H9 (cell line): ENCODE data around the gene HIRA. TPM values are rescaled to one million over a fixed set of nuclear protein-coding genes. Genes with fewer than 3 reads are reported as not detected.

Experiments
- DNase-seq: peaks from one replicate; pipeline ENCODE4 v3.0.0-alpha.2; 2017
- H2AFZ ChIP-seq: one replicate; pipeline ENCODE4 v1.6.1; 2013; ENCODE audit warnings: mild to moderate bottlenecking, low read length, control low read depth, moderate library complexity
- H2AK5ac ChIP-seq: 2 replicates; pipeline ENCODE4 v1.6.1; 2013; ENCODE audit warnings: low read length, control low read depth, mixed read lengths; ENCODE audit not compliant: insufficient read length
- H2BK120ac ChIP-seq: one replicate; pipeline ENCODE4 v1.6.1; 2013; ENCODE audit warnings: low read depth, mild to moderate bottlenecking, low read length, control low read depth, inconsistent platforms; ENCODE audit not compliant: poor library complexity, severe bottlenecking
- H2BK12ac ChIP-seq: 2 replicates; pipeline ENCODE4 v1.6.1; 2013; ENCODE audit warnings: low read length, control low read depth, mixed read lengths, low read depth; ENCODE audit not compliant: insufficient read length
- H2BK15ac ChIP-seq: 2 replicates; pipeline ENCODE4 v1.6.1; 2013; ENCODE audit warnings: low read depth, low read length, control low read depth
- H2BK20ac ChIP-seq: one replicate; pipeline ENCODE4 v1.6.1; 2013; ENCODE audit warnings: low read depth, mild to moderate bottlenecking, low read length, control low read depth, inconsistent platforms; ENCODE audit not compliant: poor library complexity, severe bottlenecking
- H2BK5ac ChIP-seq: 2 replicates; pipeline ENCODE4 v1.6.1; 2013; ENCODE audit warnings: low read length, control low read depth, mixed read lengths; ENCODE audit not compliant: insufficient read length
- H3K14ac ChIP-seq: 2 replicates; pipeline ENCODE4 v1.6.1; 2013; ENCODE audit warnings: low read length, control low read depth; ENCODE audit not compliant: insufficient read depth
- H3K18ac ChIP-seq: 2 replicates; pipeline ENCODE4 v1.6.1; 2013; ENCODE audit warnings: low read depth, mild to moderate bottlenecking, mixed read lengths, low read length, control low read depth; ENCODE audit not compliant: insufficient read length
- H3K23ac ChIP-seq: 2 replicates; pipeline ENCODE4 v1.6.1; 2013; ENCODE audit warnings: low read length, control low read depth, mixed read lengths, low read depth; ENCODE audit not compliant: insufficient read length
- H3K23me2 ChIP-seq: 2 replicates; pipeline ENCODE4 v1.6.1; 2013; ENCODE audit warnings: low read depth, mild to moderate bottlenecking, mixed read lengths, low read length, control low read depth; ENCODE audit not compliant: insufficient read length, poor library complexity, severe bottlenecking
- H3K27ac ChIP-seq: 2 replicates; pipeline ENCODE4 v1.5.1; 2013; ENCODE audit warnings: low read length, control low read depth, mixed read lengths, low read depth; ENCODE audit not compliant: insufficient read length
- H3K27me3 ChIP-seq: 2 replicates; pipeline ENCODE4 v1.6.1; 2013; ENCODE audit warnings: low read length, control low read depth, inconsistent platforms; ENCODE audit not compliant: insufficient read depth
- H3K4ac ChIP-seq: 2 replicates; pipeline ENCODE4 v1.6.1; 2013; ENCODE audit warnings: low read depth, mild to moderate bottlenecking, control low read depth, inconsistent platforms, low read length, moderate library complexity
- H3K4me1 ChIP-seq: 2 replicates; pipeline ENCODE4 v1.6.1; 2013; ENCODE audit warnings: low read length, control low read depth, inconsistent platforms; ENCODE audit not compliant: insufficient read depth
- H3K4me2 ChIP-seq: 2 replicates; pipeline ENCODE4 v1.6.1; 2013; ENCODE audit warnings: low read length, control low read depth, mixed read lengths; ENCODE audit not compliant: insufficient read length, insufficient read depth
- H3K56ac ChIP-seq: 2 replicates; pipeline ENCODE4 v1.6.1; 2013; ENCODE audit warnings: low read depth, mild to moderate bottlenecking, mixed read lengths, low read length, control low read depth; ENCODE audit not compliant: insufficient read length
- H3K79me1 ChIP-seq: 2 replicates; pipeline ENCODE4 v1.6.1; 2013; ENCODE audit warnings: low read depth, mild to moderate bottlenecking, moderate library complexity, low read length, control low read depth, inconsistent platforms; ENCODE audit not compliant: insufficient read depth, poor library complexity, severe bottlenecking
- H3K79me2 ChIP-seq: 2 replicates; pipeline ENCODE4 v1.6.1; 2013; ENCODE audit warnings: low read length, control low read depth, inconsistent platforms; ENCODE audit not compliant: insufficient read depth
- H3K9ac ChIP-seq: 2 replicates; pipeline ENCODE4 v1.6.1; 2013; ENCODE audit warnings: low read length, control low read depth, mixed read lengths; ENCODE audit not compliant: insufficient read length; ENCODE audit errors: extremely low read depth
- H3K9me3 ChIP-seq: one replicate; pipeline ENCODE4 v1.6.1; 2013; ENCODE audit warnings: low read depth, low read length, inconsistent platforms; ENCODE audit not compliant: control insufficient read depth
- H3T11ph ChIP-seq: one replicate; pipeline ENCODE4 v1.6.1; 2013; ENCODE audit warnings: mild to moderate bottlenecking, low read length, control low read depth, inconsistent platforms
- H4K20me1 ChIP-seq: one replicate; pipeline ENCODE4 v1.6.1; 2013; ENCODE audit not compliant: control insufficient read depth, insufficient read length, insufficient read depth
- H4K5ac ChIP-seq: 2 replicates; pipeline ENCODE4 v1.6.1; 2013; ENCODE audit warnings: low read depth, mild to moderate bottlenecking, mixed read lengths, low read length, control low read depth; ENCODE audit not compliant: insufficient read length
- H4K8ac ChIP-seq: replicated peaks from 2 replicates; pipeline ENCODE4 v1.6.1; 2013; ENCODE audit warnings: low read length, control low read depth, mixed read lengths, low read depth; ENCODE audit not compliant: insufficient read length
- H4K91ac ChIP-seq: 2 replicates; pipeline ENCODE4 v1.6.1; 2013; ENCODE audit warnings: low read depth, mild to moderate bottlenecking, moderate library complexity, mixed read lengths, low read length, control low read depth; ENCODE audit not compliant: insufficient read length
- H3K27ac Mint-ChIP-seq, 3 experiments: 2 replicates in 2 of 3; 3 replicates in 1 of 3; pipeline ENCODE4 v1.8.0; 2020 to 2021; ENCODE audit warnings: mixed read lengths in 3 of 3, mild to moderate bottlenecking in 1 of 3, moderate library complexity in 1 of 3
- H3K27me3 Mint-ChIP-seq: 2 replicates; pipeline ENCODE4 v1.8.0; 2021; ENCODE audit warnings: low read depth, mild to moderate bottlenecking, moderate library complexity, mixed read lengths
- H3K36me3 Mint-ChIP-seq, 3 experiments: 2 replicates in 2 of 3; 3 replicates in 1 of 3; pipeline ENCODE4 v1.8.0; 2020 to 2021; ENCODE audit warnings: low read depth in 3 of 3, mixed read lengths in 3 of 3; ENCODE audit not compliant: insufficient read depth in 1 of 3
- H3K4me1 Mint-ChIP-seq, 2 experiments: 2 replicates each; pipeline ENCODE4 v1.8.0; 2020; ENCODE audit warnings: mixed read lengths in 2 of 2
- H3K4me3 Mint-ChIP-seq, 2 experiments: 2 replicates in 1 of 2; 3 replicates in 1 of 2; pipeline ENCODE4 v1.8.0; 2020 to 2021; ENCODE audit warnings: mild to moderate bottlenecking in 2 of 2, mixed read lengths in 2 of 2, moderate library complexity in 1 of 2
- H3K9me3 Mint-ChIP-seq, 2 experiments: 2 replicates in 1 of 2; 3 replicates in 1 of 2; pipeline ENCODE4 v1.8.0; 2020; ENCODE audit warnings: mild to moderate bottlenecking in 2 of 2, mixed read lengths in 2 of 2, moderate library complexity in 1 of 2
- CTCF ChIP-seq: fragments of 200-600 bp; sonication (generic); conservative IDR thresholded peaks from 3 replicates; pipeline ENCODE4 v1.8.0; 2021; ENCODE audit warnings: antibody characterized with exemption, mild to moderate bottlenecking
- WGBS: extraction: QIAGEN DNeasy Blood & Tissue Kit; methylation state at CpG from one replicate; pipeline ENCODE4 v1.1.7; 2013; ENCODE audit warnings: missing lambda C conversion rate, low lambda C conversion rate, mixed read lengths; ENCODE audit not compliant: insufficient read length; ENCODE audit errors: extremely low coverage; 5-methylcytosine and 5-hydroxymethylcytosine counted together
- total RNA-seq: library from RNA; stranded (reverse); gene quantifications from 2 replicates; pipeline ENCODE4 v1.2.1, GENCODE V29; 2021

Gene HIRA
- total RNA-seq, 1 experiment from 2014 or later = 51.9 TPM

GRCh38 chr22:19359554-19360299 lies 71.8 kb downstream of the HIRA start:
- Mint-ChIP-seq H3K4me3 (no peak overlapping the region), H3K9me3 (no peaks in the 10 kb centered on the region), H3K27ac (peak overlapping the region in 1 of 3 experiments; percentile 13; a peak in 2 of 7 replicates), H3K27me3 (no peaks in the 10 kb centered on the region), H3K36me3 (peaks cover 32 to 75% (median 67%) of the 10 kb centered on the region in 3 experiments; a peak in 6 of 7 replicates), H3K4me1 (no peaks in the 10 kb centered on the region)
- Histone ChIP-seq H3K4me1 (no peaks in the 10 kb centered on the region), H4K91ac (no peak overlapping the region), H3K18ac (no peak overlapping the region), H3K9me3 (no peaks in the 10 kb centered on the region), H3K4me2 (no peak overlapping the region), H3K27ac (no peak overlapping the region), H2BK12ac (no peak overlapping the region), H3K14ac (no peak overlapping the region), H4K20me1 (no peaks in the 10 kb centered on the region), H4K5ac (no peak overlapping the region), H2AK5ac (no peak overlapping the region), H3K9ac (no peak overlapping the region), H4K8ac (no peak overlapping the region), H2AFZ (no peak overlapping the region), H3K23ac (no peak overlapping the region), H3K4ac (no peak overlapping the region), H2BK20ac (no peak overlapping the region), H3K56ac (no peak overlapping the region), H3K23me2 (no peaks in the 10 kb centered on the region), H2BK15ac (no peak overlapping the region), H3T11ph (no peak overlapping the region), H3K27me3 (no peaks in the 10 kb centered on the region), H2BK120ac (no peak overlapping the region), H2BK5ac (no peak overlapping the region), H3K79me1 (no peaks in the 10 kb centered on the region), H3K79me2 (no peaks in the 10 kb centered on the region)
- DNase-seq = no peak
- TF ChIP-seq CTCF = no peak
- WGBS = no CpG with 5 or more reads among the region's 6 CpGs
